ENCODE measurements around the gene CHFR.

DNA sequence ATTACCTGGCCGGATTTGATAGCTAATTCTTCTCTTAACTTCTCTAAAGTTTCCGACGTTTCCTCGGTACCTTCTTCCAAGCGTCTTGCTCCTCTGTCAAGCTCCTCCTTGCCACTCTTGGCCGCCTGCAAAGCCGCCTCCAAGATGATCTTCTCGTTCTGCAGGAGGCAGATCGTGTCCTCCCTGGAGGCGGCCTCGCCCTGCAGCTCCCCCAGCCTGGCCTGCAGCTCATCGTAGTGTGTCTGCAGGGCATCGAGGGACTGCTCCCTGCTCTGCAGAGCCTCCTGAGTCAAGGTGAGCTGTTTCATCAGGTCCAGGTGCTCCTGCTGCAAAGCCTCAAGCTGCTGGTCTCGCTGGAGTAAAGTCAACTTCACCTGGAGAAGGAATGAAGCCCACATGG lies 91.6 kb downstream of the CHFR start:
- no peak for TF ChIP-seq ARNT (IDR thresholded peaks at IDR 0.05)
- TF ChIP-seq SP1 (IDR thresholded peaks at IDR 0.05) = no peak
- no peak for TF ChIP-seq FOXA1 (IDR thresholded peaks at IDR 0.05)

All from HEK293T (cell line).